NCI-H510A treated with DMSO at 0.1 percent for 48 hours (cell line): ENCODE measurements around the gene FGF4.

Source experiments
- DNase-seq: peaks from one replicate; lab custom pipeline; 2025; lab: John Stamatoyannopoulos, UW

FGF4 gene

GRCh38 chr11:69726019-69726418, 49.1 kb downstream of the FGF4 start:
- DNase-seq, result no peak

- DNase-seq, result no peak
Measured at GRCh38 chr11:69721745-69722144, 53.4 kb downstream of the FGF4 start.

- no peak for DNase-seq
Measured at GRCh38 chr11:69721106-69721505, 54.0 kb downstream of the FGF4 start.
